ENCODE data around the gene TUT1. TPM values are rescaled to one million over a fixed set of nuclear protein-coding genes. Genes with fewer than 3 reads are reported as not detected.

The TUT1 gene
- total RNA-seq, 1 experiment from 2014 or later: 40.0 TPM

GRCh38 chr11:62632492-62632891 is 41.2 kb upstream of the TUT1 start:
- ChIA-PET CTCF (no interaction called here), POLR2A (no interaction called here)
- Mint-ChIP-seq H3K27me3 (ENCODE audit: low read depth) (no peaks in the 10 kb centered on the region), H3K4me1 (no peaks in the 10 kb centered on the region), H3K4me3 (no peak overlapping the region), H3K9me3 (no peaks in the 10 kb centered on the region), H3K36me3 (peaks cover 80% of the 10 kb centered on the region), H3K27ac (no peak overlapping the region)
- DNase-seq (ENCODE audit: low spot score) (no peak), ATAC-seq (no peak)
- TF ChIP-seq RORB (CRISPR knock-in tag; IDR thresholded peaks at IDR 0.05) (no peak), ATF1 (CRISPR knock-in tag; IDR thresholded peaks at IDR 0.05) (no peak), FOXP1 (CRISPR knock-in tag; IDR thresholded peaks at IDR 0.05; ENCODE audit: borderline replicate concordance) (no peak)

GRCh38 chr11:62627713-62628112 is 36.4 kb upstream of the TUT1 start:
- Mint-ChIP-seq H3K9me3 (no peaks in the 10 kb centered on the region), H3K27ac (no peak overlapping the region), H3K4me3 (no peak overlapping the region), H3K36me3 (peaks cover 72% of the 10 kb centered on the region), H3K4me1 (no peaks in the 10 kb centered on the region), H3K27me3 (ENCODE audit: low read depth) (no peaks in the 10 kb centered on the region)
- DNase-seq (ENCODE audit: low spot score) (no peak), ATAC-seq (peak; percentile 36; the same call in 1 of the 2 replicates)
- CTCF ChIA-PET: no interaction called here
- POLR2A ChIA-PET: no interaction called here
- TF ChIP-seq AFF4 (CRISPR knock-in tag; IDR thresholded peaks at IDR 0.05; ENCODE audit: borderline replicate concordance) (no peak), ZNF219 (CRISPR knock-in tag; IDR thresholded peaks at IDR 0.05; ENCODE audit: borderline replicate concordance) (no peak), FOXJ3 (CRISPR knock-in tag; IDR thresholded peaks at IDR 0.05; ENCODE audit: borderline replicate concordance) (no peak), NR3C1 (CRISPR knock-in tag; conservative IDR thresholded peaks at IDR 0.05; ENCODE audit: low read depth) (no peak), E2F4 (CRISPR knock-in tag; IDR thresholded peaks at IDR 0.05; ENCODE audit: borderline replicate concordance, low read depth) (no peak), FOXP4 (CRISPR knock-in tag; IDR thresholded peaks at IDR 0.05) (no peak), ZNF425 (CRISPR knock-in tag; conservative IDR thresholded peaks at IDR 0.05) (no peak), JAZF1 (CRISPR knock-in tag; IDR thresholded peaks at IDR 0.05) (no peak), ATF6 (CRISPR knock-in tag; IDR thresholded peaks at IDR 0.05) (no peak), FOXK1 (CRISPR knock-in tag; IDR thresholded peaks at IDR 0.05) (no peak), ZNF263 (CRISPR knock-in tag; IDR thresholded peaks at IDR 0.05; ENCODE audit: low read depth) (no peak), ZNF423 (CRISPR knock-in tag; IDR thresholded peaks at IDR 0.05) (no peak), ZNF232 (CRISPR knock-in tag; IDR thresholded peaks at IDR 0.05) (no peak), TP53 (CRISPR knock-in tag; IDR thresholded peaks at IDR 0.05) (no peak), USF2 (CRISPR knock-in tag; IDR thresholded peaks at IDR 0.05) (no peak), ATF3 (CRISPR knock-in tag; conservative IDR thresholded peaks at IDR 0.05) (no peak), OVOL2 (CRISPR knock-in tag; IDR thresholded peaks at IDR 0.05; ENCODE audit: borderline replicate concordance) (no peak)
